BE2C (cell line): ENCODE measurements around the gene TARP.

Experiments
- DNase-seq: peaks from one replicate; pipeline ENCODE4 v3.0.0-alpha.2; 2020
- H3K27me3 ChIP-seq: fragments of 250-450 bp; sonication (Bioruptor Pico); 2 replicates; pipeline ENCODE4 v1.5.1; 2020; ENCODE audit warnings: mild to moderate bottlenecking
- H3K36me3 ChIP-seq: fragments of 250-450 bp; sonication (Bioruptor Pico); 2 replicates; pipeline ENCODE4 v1.5.1; 2020; ENCODE audit warnings: mild to moderate bottlenecking
- H3K4me1 ChIP-seq: fragments of 250-450 bp; sonication (Bioruptor Pico); 2 replicates; pipeline ENCODE4 v1.5.1; 2020
- H3K4me3 ChIP-seq: 2 replicates; pipeline ENCODE4 v1.5.1; 2011; ENCODE audit warnings: low read depth, low read length
- H3K9me3 ChIP-seq: fragments of 250-450 bp; sonication (Bioruptor Pico); 2 replicates; pipeline ENCODE4 v1.5.1; 2020
- CTCF ChIP-seq: IDR thresholded peaks from 2 replicates; pipeline ENCODE4 v1.5.1; 2012; ENCODE audit warnings: mild to moderate bottlenecking, low read depth, low read length

Gene TARP

DNA sequence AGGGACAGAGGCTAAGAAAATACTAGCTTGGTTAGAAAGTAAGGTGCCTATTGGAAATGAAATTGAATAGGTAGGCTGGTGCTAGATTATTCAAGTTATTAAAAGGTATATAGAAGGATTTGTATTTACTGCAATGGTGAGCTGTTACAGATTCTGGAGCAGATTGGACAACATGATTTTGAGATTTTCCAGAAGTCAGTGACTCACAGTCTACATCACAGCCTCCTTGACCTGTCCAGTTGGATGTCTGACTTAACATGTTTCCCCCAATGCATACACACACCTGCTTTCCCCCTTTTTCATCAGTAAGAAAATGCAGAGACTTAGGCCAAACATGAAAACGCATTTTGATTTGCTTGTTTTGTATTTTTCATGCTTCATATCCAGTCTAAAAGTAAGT is 62.0 kb downstream of the TARP start:
- peaks cover 9% of the 10 kb centered on the region for H3K4me1 ChIP-seq
- no peak for TF ChIP-seq CTCF
- no peak overlapping the region for H3K4me3 ChIP-seq
- no peaks in the 10 kb centered on the region for H3K27me3 ChIP-seq
- no peaks in the 10 kb centered on the region for H3K9me3 ChIP-seq
- no peak for DNase-seq
- peaks cover 6% of the 10 kb centered on the region; the same call in 1 of the 2 replicates for H3K36me3 ChIP-seq
